ENCODE measurements around the gene BST2. TPM values are rescaled to one million over a fixed set of nuclear protein-coding genes. Genes with fewer than 3 reads are reported as not detected.

Gene BST2
- total RNA-seq, 2 experiments from 2014 or later, result 101 to 146 TPM

DNA sequence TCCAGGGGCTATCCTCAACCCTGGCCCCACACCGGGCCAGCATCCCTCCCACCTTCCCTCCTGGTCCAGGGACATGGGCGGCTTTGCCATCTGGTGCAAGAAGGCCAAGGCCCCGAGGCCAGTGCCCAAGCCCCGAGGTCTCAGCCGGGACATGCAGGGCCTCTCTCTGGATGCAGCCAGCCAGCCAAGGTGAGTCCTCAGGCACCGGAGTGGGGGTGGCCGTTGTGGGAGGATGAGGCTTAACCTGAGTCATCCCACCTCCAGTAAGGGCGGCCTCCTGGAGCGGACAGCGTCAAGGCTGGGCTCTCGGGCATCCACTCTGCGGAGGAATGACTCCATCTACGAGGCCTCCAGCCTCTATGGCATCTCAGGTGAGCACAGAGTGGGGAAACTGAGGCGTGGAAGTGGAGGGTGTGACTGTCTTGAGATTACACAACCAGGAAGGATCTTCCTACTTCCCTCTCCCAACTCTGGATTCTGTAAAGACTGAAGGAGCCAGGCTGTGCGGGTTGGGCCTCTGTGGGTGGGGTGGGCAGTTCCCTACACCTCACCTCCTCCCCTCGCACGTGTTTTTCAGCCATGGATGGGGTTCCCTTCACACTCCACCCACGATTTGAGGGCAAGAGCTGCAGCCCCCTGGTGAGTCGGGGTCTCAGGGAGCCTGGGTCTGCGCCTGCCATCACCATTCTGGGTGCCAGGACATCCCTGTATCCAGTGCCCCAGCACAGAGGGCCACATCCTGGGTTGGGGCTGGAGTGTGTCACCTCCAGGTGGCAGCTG, 18.2 kb upstream of the BST2 start:
- Histone ChIP-seq H3K36me3 (ENCODE audit: insufficient read depth, low read length) (no peaks in the 10 kb centered on the region), H2AFZ (ENCODE audit: low read length) (no peak overlapping the region), H3K4me2 (ENCODE audit: low read length) (no peak overlapping the region), H3K27ac (ENCODE audit: low read depth, low read length, poor library complexity, severe bottlenecking) (no peak overlapping the region), H3K9me3 (ENCODE audit: low read length) (no peaks in the 10 kb centered on the region), H3K9me2 (ENCODE audit: insufficient read depth, low read length) (no peaks in the 10 kb centered on the region), H3K4me1 (ENCODE audit: insufficient read depth, low read length, poor library complexity, severe bottlenecking) (peaks cover 42% of the 10 kb centered on the region), H3K79me2 (ENCODE audit: insufficient read depth, low read depth, low read length) (peaks cover 6% of the 10 kb centered on the region; the same call in 1 of the 2 replicates), H4K20me1 (ENCODE audit: insufficient read depth, low read length) (no peaks in the 10 kb centered on the region), H3K4me3 (ENCODE audit: low read depth, low read length, poor library complexity, severe bottlenecking) (no peak overlapping the region)
- intact Hi-C loops (cut with micrococcal nuclease; ENCODE audit: unreplicated experiment), result loop anchor here (2.0 kb wide), 1 partner anchor 43 kb away; no protein-coding TSS in a partner anchor
- DNase-seq (ENCODE audit: low spot score), result no peak
- TF ChIP-seq, protein P1, sequence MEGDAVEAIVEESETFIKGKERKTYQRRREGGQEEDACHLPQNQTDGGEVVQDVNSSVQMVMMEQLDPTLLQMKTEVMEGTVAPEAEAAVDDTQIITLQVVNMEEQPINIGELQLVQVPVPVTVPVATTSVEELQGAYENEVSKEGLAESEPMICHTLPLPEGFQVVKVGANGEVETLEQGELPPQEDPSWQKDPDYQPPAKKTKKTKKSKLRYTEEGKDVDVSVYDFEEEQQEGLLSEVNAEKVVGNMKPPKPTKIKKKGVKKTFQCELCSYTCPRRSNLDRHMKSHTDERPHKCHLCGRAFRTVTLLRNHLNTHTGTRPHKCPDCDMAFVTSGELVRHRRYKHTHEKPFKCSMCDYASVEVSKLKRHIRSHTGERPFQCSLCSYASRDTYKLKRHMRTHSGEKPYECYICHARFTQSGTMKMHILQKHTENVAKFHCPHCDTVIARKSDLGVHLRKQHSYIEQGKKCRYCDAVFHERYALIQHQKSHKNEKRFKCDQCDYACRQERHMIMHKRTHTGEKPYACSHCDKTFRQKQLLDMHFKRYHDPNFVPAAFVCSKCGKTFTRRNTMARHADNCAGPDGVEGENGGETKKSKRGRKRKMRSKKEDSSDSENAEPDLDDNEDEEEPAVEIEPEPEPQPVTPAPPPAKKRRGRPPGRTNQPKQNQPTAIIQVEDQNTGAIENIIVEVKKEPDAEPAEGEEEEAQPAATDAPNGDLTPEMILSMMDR (conservative IDR thresholded peaks at IDR 0.05; ENCODE audit: low read length), result no peak
- TF ChIP-seq EZH2phosphoT487 (IDR thresholded peaks at IDR 0.05; ENCODE audit: borderline replicate concordance, low read depth, low read length), result no peak
- POLR2A ChIA-PET, result interaction anchor here (0.6 kb wide), 2 partner anchors 150 to 188 kb away, joined by 3 to 4 read pairs; no protein-coding TSS in a partner anchor
- no TSS peak for BruUV-seq (replicated peaks)
- CTCF ChIA-PET (ENCODE audit: unreplicated experiment), result interaction anchor here (0.6 kb wide), 1 partner anchor 18 kb away, joined by 3 read pairs; the partner anchor contains the start of gene BST2

DNA sequence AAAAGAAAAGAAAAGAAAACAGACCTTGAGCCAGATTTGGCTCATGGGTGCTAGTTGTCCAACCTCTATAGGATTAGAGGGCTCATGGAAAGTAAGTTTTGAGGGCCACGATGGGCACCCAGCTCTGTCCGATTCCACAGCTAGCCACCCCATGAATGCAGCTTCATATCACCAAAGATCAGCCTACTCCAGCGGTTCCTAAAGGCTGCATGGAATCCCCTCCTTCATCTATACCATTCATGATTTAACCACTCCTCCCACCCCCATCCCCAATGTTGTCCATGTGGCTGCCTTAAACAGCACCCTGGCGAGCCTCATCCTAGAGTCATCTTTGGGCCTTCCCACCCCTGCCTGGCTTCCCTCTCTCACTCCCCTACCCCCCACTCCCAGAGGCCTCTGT, 16.5 kb upstream of the BST2 start:
- no peak overlapping the region for H3K27ac ChIP-seq (ENCODE audit: low read depth, low read length, poor library complexity, severe bottlenecking)
- no peaks in the 10 kb centered on the region for H3K9me3 ChIP-seq (ENCODE audit: low read length)
- no peak overlapping the region for H2AFZ ChIP-seq (ENCODE audit: low read length)
- H3K4me1 ChIP-seq (ENCODE audit: insufficient read depth, low read length, poor library complexity, severe bottlenecking), result peaks cover 44% of the 10 kb centered on the region
- no peak for TF ChIP-seq EZH2phosphoT487 (IDR thresholded peaks at IDR 0.05; ENCODE audit: borderline replicate concordance, low read depth, low read length)
- TF ChIP-seq, protein P1 (conservative IDR thresholded peaks at IDR 0.05; ENCODE audit: low read length), result no peak
- ChIA-PET CTCF (ENCODE audit: unreplicated experiment) (no interaction called here), POLR2A (no interaction called here)
- peaks cover 6% of the 10 kb centered on the region; the same call in 1 of the 2 replicates for H3K79me2 ChIP-seq (ENCODE audit: insufficient read depth, low read depth, low read length)
- H3K4me3 ChIP-seq (ENCODE audit: low read depth, low read length, poor library complexity, severe bottlenecking), result no peak overlapping the region
- no TSS peak for BruUV-seq (replicated peaks)
- no peak for DNase-seq (ENCODE audit: low spot score)
- H3K4me2 ChIP-seq (ENCODE audit: low read length), result no peak overlapping the region
- no peaks in the 10 kb centered on the region for H3K9me2 ChIP-seq (ENCODE audit: insufficient read depth, low read length)
- intact Hi-C loops (cut with micrococcal nuclease; ENCODE audit: unreplicated experiment), result no loop called here
- H3K36me3 ChIP-seq (ENCODE audit: insufficient read depth, low read length), result peaks cover 2% of the 10 kb centered on the region; the same call in 1 of the 2 replicates
- H4K20me1 ChIP-seq (ENCODE audit: insufficient read depth, low read length), result no peaks in the 10 kb centered on the region

DNA sequence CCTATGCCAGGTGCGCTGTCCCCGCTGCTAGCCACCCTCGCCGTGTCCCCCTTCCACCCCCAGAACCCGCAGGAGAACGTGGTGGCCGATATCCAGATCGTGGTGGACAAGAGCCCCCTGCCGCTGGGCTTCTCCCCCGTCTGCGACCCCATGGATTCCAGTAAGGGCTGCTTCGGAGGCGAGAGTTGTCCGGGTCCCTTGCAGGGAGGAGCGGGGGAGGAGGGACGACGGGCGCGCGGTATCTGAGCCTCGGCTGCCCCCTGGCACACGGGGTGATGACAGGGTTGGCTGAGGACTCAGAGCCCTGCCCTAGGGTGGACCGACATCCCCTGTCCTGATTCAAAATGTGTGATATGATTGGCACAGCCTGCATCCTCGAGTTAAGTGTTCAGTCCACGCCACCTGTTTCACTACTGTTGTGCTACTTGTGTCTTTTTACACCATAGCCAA, 15.1 kb upstream of the BST2 start:
- ChIA-PET POLR2A (no interaction called here), CTCF (ENCODE audit: unreplicated experiment) (no interaction called here)
- intact Hi-C loops (cut with micrococcal nuclease; ENCODE audit: unreplicated experiment), result no loop called here
- no peak for DNase-seq (ENCODE audit: low spot score)
- no peak for TF ChIP-seq EZH2phosphoT487 (IDR thresholded peaks at IDR 0.05; ENCODE audit: borderline replicate concordance, low read depth, low read length)
- TF ChIP-seq, protein P1 (conservative IDR thresholded peaks at IDR 0.05; ENCODE audit: low read length), result no peak
- H3K4me1 ChIP-seq (ENCODE audit: insufficient read depth, low read length, poor library complexity, severe bottlenecking), result peaks cover 33% of the 10 kb centered on the region
- peak overlapping the region; percentile 68 for H3K4me2 ChIP-seq (ENCODE audit: low read length)
- H3K27ac ChIP-seq (ENCODE audit: low read depth, low read length, poor library complexity, severe bottlenecking), result no peak overlapping the region
- no TSS peak for BruUV-seq (replicated peaks)
- H3K4me3 ChIP-seq (ENCODE audit: low read depth, low read length, poor library complexity, severe bottlenecking), result peak overlapping the region; percentile 69
- no peaks in the 10 kb centered on the region for H4K20me1 ChIP-seq (ENCODE audit: insufficient read depth, low read length)
- no peaks in the 10 kb centered on the region for H3K9me3 ChIP-seq (ENCODE audit: low read length)
- H2AFZ ChIP-seq (ENCODE audit: low read length), result peak overlapping the region; percentile 6; the same call in 1 of the 2 replicates
- H3K9me2 ChIP-seq (ENCODE audit: insufficient read depth, low read length), result no peaks in the 10 kb centered on the region
- peaks cover 8% of the 10 kb centered on the region for H3K36me3 ChIP-seq (ENCODE audit: insufficient read depth, low read length)
- peaks cover 6% of the 10 kb centered on the region; the same call in 1 of the 2 replicates for H3K79me2 ChIP-seq (ENCODE audit: insufficient read depth, low read depth, low read length)
